Measurements from ENCODE around the gene PIK3AP1.

The PIK3AP1 gene

GRCh38 chr10:96719850-96720421 is 378 bp downstream of the PIK3AP1 start:
- H3K27me3 ChIP-seq (ENCODE audit: insufficient read depth, poor library complexity, severe bottlenecking) = no peaks in the 10 kb centered on the region
- DNase-seq (ENCODE audit: low read depth in 1 of 2, low spot score in 1 of 2) = peak; percentile 64 to 91

GRCh38 chr10:96719200-96719599 is 1.1 kb downstream of the PIK3AP1 start:
- Histone ChIP-seq H3K4me3 (replicated peaks; ENCODE audit: insufficient read depth, low read length) (peak overlapping the region; percentile 83), H3K27ac (replicated peaks) (peak overlapping the region; percentile 95), H3K27me3 (ENCODE audit: insufficient read depth, poor library complexity, severe bottlenecking) (no peaks in the 10 kb centered on the region)
- TF ChIP-seq, protein P1, sequence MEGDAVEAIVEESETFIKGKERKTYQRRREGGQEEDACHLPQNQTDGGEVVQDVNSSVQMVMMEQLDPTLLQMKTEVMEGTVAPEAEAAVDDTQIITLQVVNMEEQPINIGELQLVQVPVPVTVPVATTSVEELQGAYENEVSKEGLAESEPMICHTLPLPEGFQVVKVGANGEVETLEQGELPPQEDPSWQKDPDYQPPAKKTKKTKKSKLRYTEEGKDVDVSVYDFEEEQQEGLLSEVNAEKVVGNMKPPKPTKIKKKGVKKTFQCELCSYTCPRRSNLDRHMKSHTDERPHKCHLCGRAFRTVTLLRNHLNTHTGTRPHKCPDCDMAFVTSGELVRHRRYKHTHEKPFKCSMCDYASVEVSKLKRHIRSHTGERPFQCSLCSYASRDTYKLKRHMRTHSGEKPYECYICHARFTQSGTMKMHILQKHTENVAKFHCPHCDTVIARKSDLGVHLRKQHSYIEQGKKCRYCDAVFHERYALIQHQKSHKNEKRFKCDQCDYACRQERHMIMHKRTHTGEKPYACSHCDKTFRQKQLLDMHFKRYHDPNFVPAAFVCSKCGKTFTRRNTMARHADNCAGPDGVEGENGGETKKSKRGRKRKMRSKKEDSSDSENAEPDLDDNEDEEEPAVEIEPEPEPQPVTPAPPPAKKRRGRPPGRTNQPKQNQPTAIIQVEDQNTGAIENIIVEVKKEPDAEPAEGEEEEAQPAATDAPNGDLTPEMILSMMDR (IDR thresholded peaks at IDR 0.05; ENCODE audit: insufficient read depth, low read length) = no peak
- TF ChIP-seq, protein P2, sequence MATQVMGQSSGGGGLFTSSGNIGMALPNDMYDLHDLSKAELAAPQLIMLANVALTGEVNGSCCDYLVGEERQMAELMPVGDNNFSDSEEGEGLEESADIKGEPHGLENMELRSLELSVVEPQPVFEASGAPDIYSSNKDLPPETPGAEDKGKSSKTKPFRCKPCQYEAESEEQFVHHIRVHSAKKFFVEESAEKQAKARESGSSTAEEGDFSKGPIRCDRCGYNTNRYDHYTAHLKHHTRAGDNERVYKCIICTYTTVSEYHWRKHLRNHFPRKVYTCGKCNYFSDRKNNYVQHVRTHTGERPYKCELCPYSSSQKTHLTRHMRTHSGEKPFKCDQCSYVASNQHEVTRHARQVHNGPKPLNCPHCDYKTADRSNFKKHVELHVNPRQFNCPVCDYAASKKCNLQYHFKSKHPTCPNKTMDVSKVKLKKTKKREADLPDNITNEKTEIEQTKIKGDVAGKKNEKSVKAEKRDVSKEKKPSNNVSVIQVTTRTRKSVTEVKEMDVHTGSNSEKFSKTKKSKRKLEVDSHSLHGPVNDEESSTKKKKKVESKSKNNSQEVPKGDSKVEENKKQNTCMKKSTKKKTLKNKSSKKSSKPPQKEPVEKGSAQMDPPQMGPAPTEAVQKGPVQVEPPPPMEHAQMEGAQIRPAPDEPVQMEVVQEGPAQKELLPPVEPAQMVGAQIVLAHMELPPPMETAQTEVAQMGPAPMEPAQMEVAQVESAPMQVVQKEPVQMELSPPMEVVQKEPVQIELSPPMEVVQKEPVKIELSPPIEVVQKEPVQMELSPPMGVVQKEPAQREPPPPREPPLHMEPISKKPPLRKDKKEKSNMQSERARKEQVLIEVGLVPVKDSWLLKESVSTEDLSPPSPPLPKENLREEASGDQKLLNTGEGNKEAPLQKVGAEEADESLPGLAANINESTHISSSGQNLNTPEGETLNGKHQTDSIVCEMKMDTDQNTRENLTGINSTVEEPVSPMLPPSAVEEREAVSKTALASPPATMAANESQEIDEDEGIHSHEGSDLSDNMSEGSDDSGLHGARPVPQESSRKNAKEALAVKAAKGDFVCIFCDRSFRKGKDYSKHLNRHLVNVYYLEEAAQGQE (IDR thresholded peaks at IDR 0.05; ENCODE audit: insufficient replicate concordance, low read depth) = no peak
- no peak for TF ChIP-seq GABPA (IDR thresholded peaks at IDR 0.05; ENCODE audit: low read depth)
- no peak for TF ChIP-seq SPI1 (IDR thresholded peaks at IDR 0.05; ENCODE audit: borderline replicate concordance, low read depth)
- DNase-seq (ENCODE audit: low read depth in 1 of 2, low spot score in 1 of 2) = no peak

More at GRCh38 chr10:96719850-96720421, 378 bp downstream of the PIK3AP1 start:
- peak overlapping the region; percentile 95 for H3K27ac ChIP-seq (replicated peaks)
- H3K4me3 ChIP-seq (replicated peaks; ENCODE audit: insufficient read depth, low read length) = peak overlapping the region; percentile 83
- TF ChIP-seq GABPA (IDR thresholded peaks at IDR 0.05; ENCODE audit: low read depth) (no peak), SPI1 (IDR thresholded peaks at IDR 0.05; ENCODE audit: borderline replicate concordance, low read depth) (0 out of 2 replicates have a peak, but pooled peaks have one; percentile 0), POLR2AphosphoS5 (IDR thresholded peaks at IDR 0.05; ENCODE audit: low read depth) (peak; percentile 67; the same call in 1 of the 2 replicates)
- TF ChIP-seq, protein P2 (IDR thresholded peaks at IDR 0.05; ENCODE audit: insufficient replicate concordance, low read depth) = peak; percentile 17
- TF ChIP-seq, protein P1 (IDR thresholded peaks at IDR 0.05; ENCODE audit: insufficient read depth, low read length) = peak; percentile 82

GRCh38 chr10:96718304-96718990 is 1.9 kb downstream of the PIK3AP1 start:
- Histone ChIP-seq H3K4me3 (replicated peaks; ENCODE audit: insufficient read depth, low read length) (peak overlapping the region; percentile 83), H3K27me3 (ENCODE audit: insufficient read depth, poor library complexity, severe bottlenecking) (no peaks in the 10 kb centered on the region), H3K27ac (replicated peaks) (peak overlapping the region; percentile 95)
- peak in 1 of 2 experiments; percentile 47 for DNase-seq (ENCODE audit: low read depth in 1 of 2, low spot score in 1 of 2)
- 0 out of 2 replicates have a peak, but pooled peaks have one; percentile 35 for TF ChIP-seq POLR2AphosphoS5 (IDR thresholded peaks at IDR 0.05; ENCODE audit: low read depth)
- TF ChIP-seq, protein P2 (IDR thresholded peaks at IDR 0.05; ENCODE audit: insufficient replicate concordance, low read depth) = peak; percentile 71
- TF ChIP-seq SPI1 (IDR thresholded peaks at IDR 0.05; ENCODE audit: borderline replicate concordance, low read depth) = no peak
